GM12873 (cell line): Measurements from ENCODE around the gene SLC6A19.

ENCODE experiments used
- TF ChIP-seq, protein P1 (sequence below): IDR thresholded peaks from 2 replicates; pipeline ENCODE4 v1.5.1; 2012; ENCODE audit warnings: low read depth, mild to moderate bottlenecking, moderate library complexity, low read length, control low read depth; ENCODE audit not compliant: insufficient read depth; ENCODE audit errors: missing control alignments

Gene SLC6A19

DNA sequence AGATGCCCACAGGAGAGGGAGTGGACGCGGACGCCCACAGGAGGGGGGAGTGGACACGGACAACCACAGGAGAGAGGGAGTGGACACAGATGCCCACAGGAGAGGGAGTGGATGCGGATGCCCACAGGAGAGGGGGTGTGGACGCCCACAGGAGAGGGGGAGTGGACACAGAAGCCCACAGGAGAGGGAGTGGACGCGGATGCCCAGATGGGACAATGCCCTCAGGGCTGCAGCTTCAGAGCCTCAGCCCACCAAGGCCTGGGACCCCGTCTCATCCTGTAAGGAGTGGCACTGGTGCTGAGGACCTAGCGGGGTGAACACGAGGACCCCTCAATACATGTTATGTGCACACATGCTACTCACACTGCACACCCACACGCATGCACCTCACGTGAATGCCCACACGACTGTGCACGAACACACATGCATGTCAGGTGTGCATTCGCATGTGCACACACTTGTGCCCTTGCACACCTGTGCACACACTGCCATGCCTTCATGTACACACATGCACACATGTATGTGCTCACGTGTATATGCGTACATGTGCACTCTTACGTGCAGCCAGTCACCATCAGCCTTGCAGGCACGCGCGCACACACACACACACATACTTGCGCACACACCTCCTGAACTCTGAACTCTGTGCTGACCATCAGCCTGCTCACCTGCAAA lies 58.5 kb downstream of the SLC6A19 start:
- TF ChIP-seq, protein P1, sequence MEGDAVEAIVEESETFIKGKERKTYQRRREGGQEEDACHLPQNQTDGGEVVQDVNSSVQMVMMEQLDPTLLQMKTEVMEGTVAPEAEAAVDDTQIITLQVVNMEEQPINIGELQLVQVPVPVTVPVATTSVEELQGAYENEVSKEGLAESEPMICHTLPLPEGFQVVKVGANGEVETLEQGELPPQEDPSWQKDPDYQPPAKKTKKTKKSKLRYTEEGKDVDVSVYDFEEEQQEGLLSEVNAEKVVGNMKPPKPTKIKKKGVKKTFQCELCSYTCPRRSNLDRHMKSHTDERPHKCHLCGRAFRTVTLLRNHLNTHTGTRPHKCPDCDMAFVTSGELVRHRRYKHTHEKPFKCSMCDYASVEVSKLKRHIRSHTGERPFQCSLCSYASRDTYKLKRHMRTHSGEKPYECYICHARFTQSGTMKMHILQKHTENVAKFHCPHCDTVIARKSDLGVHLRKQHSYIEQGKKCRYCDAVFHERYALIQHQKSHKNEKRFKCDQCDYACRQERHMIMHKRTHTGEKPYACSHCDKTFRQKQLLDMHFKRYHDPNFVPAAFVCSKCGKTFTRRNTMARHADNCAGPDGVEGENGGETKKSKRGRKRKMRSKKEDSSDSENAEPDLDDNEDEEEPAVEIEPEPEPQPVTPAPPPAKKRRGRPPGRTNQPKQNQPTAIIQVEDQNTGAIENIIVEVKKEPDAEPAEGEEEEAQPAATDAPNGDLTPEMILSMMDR, result no peak

DNA sequence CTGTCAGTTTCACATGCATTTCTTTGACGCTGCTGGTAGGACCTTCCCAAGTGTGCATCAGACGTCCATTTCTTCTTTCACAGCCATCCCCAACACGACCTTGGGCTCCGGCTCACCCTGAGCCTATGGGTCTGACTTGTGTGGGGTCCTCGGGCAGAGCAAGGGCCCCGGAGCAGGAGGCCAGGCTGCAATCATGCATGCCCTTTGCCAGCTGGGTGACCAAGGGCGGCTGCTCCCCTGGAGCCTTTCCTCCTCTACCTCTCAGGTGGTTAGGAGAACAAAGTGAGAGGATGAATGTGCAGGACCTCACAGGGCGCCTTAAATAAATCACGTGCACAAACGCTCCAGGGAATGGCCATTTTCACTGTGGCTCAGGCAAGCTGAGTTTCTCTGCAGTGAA lies 60.2 kb downstream of the SLC6A19 start:
- TF ChIP-seq, protein P1, result no peak

DNA sequence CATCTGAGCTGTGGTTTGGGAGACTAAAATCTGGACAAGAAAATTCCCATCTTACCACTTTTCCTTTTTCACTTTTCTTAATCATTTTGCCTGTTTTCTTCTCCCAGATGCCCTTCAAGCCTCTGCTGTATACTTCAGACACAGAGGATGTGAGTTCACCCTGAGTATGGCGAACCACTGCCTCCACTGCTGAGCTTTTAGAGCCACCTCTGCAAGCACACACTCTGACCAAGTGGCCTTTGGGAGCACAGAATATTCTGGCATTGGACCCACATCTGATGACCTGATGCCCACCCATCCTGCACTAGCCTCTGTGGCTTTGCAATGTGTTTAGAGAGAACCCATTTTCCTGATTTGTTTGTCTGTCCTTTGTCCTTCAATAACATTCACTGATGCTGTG lies 61.0 kb downstream of the SLC6A19 start:
- TF ChIP-seq, protein P1, result no peak

- TF ChIP-seq, protein P1, result no peak
These were observed 62.8 kb downstream of the SLC6A19 start for GRCh38 chr5:1264211-1264610.

DNA sequence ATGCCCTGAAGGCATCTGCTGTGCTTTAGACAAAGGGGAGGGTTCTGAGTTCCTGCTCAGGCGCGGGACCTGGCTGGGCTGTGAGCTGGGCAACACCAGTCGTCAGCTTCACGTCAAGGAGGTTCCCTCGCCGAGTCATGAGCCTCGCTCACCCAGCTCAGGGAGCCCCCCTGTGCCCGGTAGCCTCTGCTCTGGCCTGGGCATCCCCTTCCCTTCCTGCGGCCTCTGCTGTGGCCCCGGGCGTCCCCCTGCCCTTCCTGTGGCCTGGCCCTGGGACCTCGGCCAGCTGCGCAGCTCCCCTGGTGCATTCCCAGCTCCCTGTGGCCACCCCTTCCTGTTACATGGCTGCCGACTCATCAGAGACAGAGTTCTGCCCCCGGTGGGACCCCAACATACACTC lies 63.6 kb downstream of the SLC6A19 start:
- TF ChIP-seq, protein P1, result no peak

- TF ChIP-seq, protein P1, result no peak
These were observed 64.4 kb downstream of the SLC6A19 start for GRCh38 chr5:1265461-1266455.

GRCh38 chr5:1266791-1267190 lies 65.4 kb downstream of the SLC6A19 start:
- TF ChIP-seq, protein P1, result no peak
